Measurements from ENCODE around the gene MTG2. TPM values are rescaled to one million over a fixed set of nuclear protein-coding genes. Genes with fewer than 3 reads are reported as not detected.

Gene MTG2
- total and polyA plus RNA-seq, 9 donors, result 12.7 to 36.9 (median 33.3) TPM

GRCh38 chr20:62160876-62161275, 22.0 kb upstream of the MTG2 start:
- 77 to 82% (median 80%) methylated on average over 17 of the region's 17 CpGs for WGBS, 3 donors
- Histone ChIP-seq H3K9me3 (no peaks in the 10 kb centered on the region), H3K36me3 (no peaks in the 10 kb centered on the region), H3K27me3 (no peaks in the 10 kb centered on the region), H3K27ac (no peak overlapping the region), H3K4me3 (no peak overlapping the region), H3K4me1 (ENCODE audit: insufficient read depth) (peaks cover 5% of the 10 kb centered on the region)
- intact Hi-C loops (cut with DNase I), result no loop called here
- no peak for TF ChIP-seq EP300 (IDR thresholded peaks at IDR 0.05)
- no peak for TF ChIP-seq POLR2A (IDR thresholded peaks at IDR 0.05)
- TF ChIP-seq CTCF (IDR thresholded peaks at IDR 0.05), result no peak
- no peak for DNase-seq

DNA sequence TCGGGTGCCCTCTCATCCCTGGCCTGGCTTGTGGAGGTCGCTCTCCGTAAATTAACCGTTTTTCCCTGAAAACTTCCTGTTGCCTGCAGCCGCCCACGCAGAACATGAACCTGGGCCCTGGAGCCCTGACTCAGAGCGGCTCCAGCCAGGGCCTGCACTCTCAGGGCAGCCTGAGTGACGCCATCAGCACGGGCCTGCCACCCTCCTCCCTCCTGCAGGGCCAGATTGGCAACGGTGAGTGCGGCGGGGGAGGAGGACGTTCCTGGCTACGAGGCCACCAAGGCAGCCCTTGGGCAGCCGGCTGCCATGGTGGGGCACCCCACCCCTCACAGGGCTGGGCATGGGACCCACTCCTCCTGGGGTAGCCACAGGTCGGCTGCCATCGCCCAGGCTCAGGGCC, 21.5 kb upstream of the MTG2 start:
- intact Hi-C loops (cut with DNase I), result no loop called here
- no peak overlapping the region for H3K27ac ChIP-seq
- DNase-seq, result no peak
- H3K4me1 ChIP-seq (ENCODE audit: insufficient read depth), result peaks cover 5% of the 10 kb centered on the region
- H3K36me3 ChIP-seq, result no peaks in the 10 kb centered on the region
- H3K4me3 ChIP-seq, result no peak overlapping the region
- 70 to 80% (median 74%) methylated on average over 17 of the region's 17 CpGs for WGBS, 3 donors
- TF ChIP-seq EP300 (IDR thresholded peaks at IDR 0.05) (no peak), POLR2A (IDR thresholded peaks at IDR 0.05) (no peak), CTCF (IDR thresholded peaks at IDR 0.05) (no peak)
- no peaks in the 10 kb centered on the region for H3K9me3 ChIP-seq
- H3K27me3 ChIP-seq, result no peaks in the 10 kb centered on the region

- Histone ChIP-seq H3K9me3 (no peaks in the 10 kb centered on the region), H3K4me3 (no peak overlapping the region), H3K36me3 (no peaks in the 10 kb centered on the region), H3K27ac (no peak overlapping the region), H3K4me1 (ENCODE audit: insufficient read depth) (no peaks in the 10 kb centered on the region), H3K27me3 (no peaks in the 10 kb centered on the region)
- intact Hi-C loops (cut with DNase I), result no loop called here
- WGBS, 3 donors, result 89 to 92% (median 92%) methylated on average over 38 of the region's 38 CpGs
- TF ChIP-seq EP300 (IDR thresholded peaks at IDR 0.05), result no peak
- no peak for DNase-seq
Measured at GRCh38 chr20:62162765-62163484, 19.9 kb upstream of the MTG2 start.

GRCh38 chr20:62163485-62163865, 19.4 kb upstream of the MTG2 start:
- Histone ChIP-seq H3K4me3 (no peak overlapping the region), H3K27me3 (no peaks in the 10 kb centered on the region), H3K36me3 (no peaks in the 10 kb centered on the region), H3K4me1 (ENCODE audit: insufficient read depth) (no peaks in the 10 kb centered on the region), H3K27ac (no peak overlapping the region), H3K9me3 (no peaks in the 10 kb centered on the region)
- no peak for DNase-seq
- TF ChIP-seq POLR2A (IDR thresholded peaks at IDR 0.05) (no peak), EP300 (IDR thresholded peaks at IDR 0.05) (no peak), CTCF (IDR thresholded peaks at IDR 0.05) (no peak)
- 94% methylated on average over 25 of the region's 25 CpGs for WGBS, 3 donors
- intact Hi-C loops (cut with DNase I), result no loop called here

- intact Hi-C loops (cut with DNase I), result no loop called here
- DNase-seq, result no peak
- Histone ChIP-seq H3K27ac (no peak overlapping the region), H3K36me3 (no peaks in the 10 kb centered on the region), H3K4me1 (ENCODE audit: insufficient read depth) (no peaks in the 10 kb centered on the region), H3K4me3 (no peak overlapping the region), H3K9me3 (no peaks in the 10 kb centered on the region), H3K27me3 (no peaks in the 10 kb centered on the region)
- TF ChIP-seq EP300 (IDR thresholded peaks at IDR 0.05) (no peak), CTCF (IDR thresholded peaks at IDR 0.05) (no peak), POLR2A (IDR thresholded peaks at IDR 0.05) (no peak)
- 91 to 94% (median 92%) methylated on average over 25 to 29 of the region's 29 CpGs for WGBS, 3 donors
Measured at GRCh38 chr20:62163986-62164762, 18.7 kb upstream of the MTG2 start.

Data from ovary (tissue), 9 donors.